ENCODE measurements around the gene C1orf174.

DNA sequence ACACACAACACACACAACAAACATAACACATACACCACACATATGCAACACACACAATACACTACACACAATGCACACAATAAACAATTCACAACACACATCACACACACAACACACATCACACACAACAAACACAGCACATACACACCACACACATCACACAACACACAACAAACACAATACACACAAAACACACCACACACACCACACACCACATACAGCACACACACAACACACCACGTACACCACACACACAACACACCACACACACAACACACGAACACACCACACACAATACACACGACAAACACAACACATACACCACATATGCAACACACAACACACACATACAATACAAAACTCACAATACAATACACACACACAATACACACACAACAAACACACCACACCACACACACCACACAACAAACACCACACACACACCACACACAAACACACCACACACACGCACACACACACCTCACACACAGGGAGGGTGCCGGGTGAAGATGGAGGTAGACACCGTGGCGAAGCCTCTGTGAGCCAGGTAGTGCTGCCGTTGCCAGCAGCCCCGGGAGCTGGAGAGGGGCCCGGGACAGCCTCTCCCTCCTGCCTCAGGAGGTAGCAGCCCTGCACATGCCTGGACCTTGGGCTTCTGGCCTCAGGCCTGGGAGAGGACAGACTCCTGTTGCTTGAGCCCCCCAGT, 30.4 kb upstream of the C1orf174 start:
- TF ChIP-seq, protein P1, sequence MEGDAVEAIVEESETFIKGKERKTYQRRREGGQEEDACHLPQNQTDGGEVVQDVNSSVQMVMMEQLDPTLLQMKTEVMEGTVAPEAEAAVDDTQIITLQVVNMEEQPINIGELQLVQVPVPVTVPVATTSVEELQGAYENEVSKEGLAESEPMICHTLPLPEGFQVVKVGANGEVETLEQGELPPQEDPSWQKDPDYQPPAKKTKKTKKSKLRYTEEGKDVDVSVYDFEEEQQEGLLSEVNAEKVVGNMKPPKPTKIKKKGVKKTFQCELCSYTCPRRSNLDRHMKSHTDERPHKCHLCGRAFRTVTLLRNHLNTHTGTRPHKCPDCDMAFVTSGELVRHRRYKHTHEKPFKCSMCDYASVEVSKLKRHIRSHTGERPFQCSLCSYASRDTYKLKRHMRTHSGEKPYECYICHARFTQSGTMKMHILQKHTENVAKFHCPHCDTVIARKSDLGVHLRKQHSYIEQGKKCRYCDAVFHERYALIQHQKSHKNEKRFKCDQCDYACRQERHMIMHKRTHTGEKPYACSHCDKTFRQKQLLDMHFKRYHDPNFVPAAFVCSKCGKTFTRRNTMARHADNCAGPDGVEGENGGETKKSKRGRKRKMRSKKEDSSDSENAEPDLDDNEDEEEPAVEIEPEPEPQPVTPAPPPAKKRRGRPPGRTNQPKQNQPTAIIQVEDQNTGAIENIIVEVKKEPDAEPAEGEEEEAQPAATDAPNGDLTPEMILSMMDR (IDR thresholded peaks at IDR 0.05): no peak
- TF ChIP-seq POLR2A (IDR thresholded peaks at IDR 0.05): no peak
